ENCODE results near the gene PRKCE.

DNA sequence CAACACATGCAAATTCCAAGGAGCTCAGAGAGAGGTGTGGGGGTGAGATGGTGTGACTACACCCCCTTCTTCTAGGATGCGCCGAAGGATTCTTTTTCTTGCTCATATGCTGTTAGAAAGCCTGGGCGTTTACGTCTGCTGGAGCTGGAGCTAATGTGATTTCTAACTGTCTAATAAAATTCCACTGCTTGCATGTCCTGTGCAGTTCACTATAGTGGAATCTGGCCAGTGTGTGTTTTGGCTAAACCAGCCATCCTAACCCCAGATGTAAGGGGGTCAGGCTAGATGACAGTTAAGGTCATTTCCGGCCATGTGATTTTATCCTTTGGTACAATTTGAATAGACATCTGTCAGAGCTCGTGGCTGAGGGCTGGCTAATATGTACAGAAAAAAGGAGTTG is 194.1 kb downstream of the PRKCE start:
- TF ChIP-seq, protein P1, sequence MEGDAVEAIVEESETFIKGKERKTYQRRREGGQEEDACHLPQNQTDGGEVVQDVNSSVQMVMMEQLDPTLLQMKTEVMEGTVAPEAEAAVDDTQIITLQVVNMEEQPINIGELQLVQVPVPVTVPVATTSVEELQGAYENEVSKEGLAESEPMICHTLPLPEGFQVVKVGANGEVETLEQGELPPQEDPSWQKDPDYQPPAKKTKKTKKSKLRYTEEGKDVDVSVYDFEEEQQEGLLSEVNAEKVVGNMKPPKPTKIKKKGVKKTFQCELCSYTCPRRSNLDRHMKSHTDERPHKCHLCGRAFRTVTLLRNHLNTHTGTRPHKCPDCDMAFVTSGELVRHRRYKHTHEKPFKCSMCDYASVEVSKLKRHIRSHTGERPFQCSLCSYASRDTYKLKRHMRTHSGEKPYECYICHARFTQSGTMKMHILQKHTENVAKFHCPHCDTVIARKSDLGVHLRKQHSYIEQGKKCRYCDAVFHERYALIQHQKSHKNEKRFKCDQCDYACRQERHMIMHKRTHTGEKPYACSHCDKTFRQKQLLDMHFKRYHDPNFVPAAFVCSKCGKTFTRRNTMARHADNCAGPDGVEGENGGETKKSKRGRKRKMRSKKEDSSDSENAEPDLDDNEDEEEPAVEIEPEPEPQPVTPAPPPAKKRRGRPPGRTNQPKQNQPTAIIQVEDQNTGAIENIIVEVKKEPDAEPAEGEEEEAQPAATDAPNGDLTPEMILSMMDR (IDR thresholded peaks at IDR 0.05; ENCODE audit: extremely low read depth in 1 of 2, insufficient read depth in 1 of 2, low read depth in 1 of 2, low read length in 2 of 2), result no peak
- TF ChIP-seq EZH2 (IDR thresholded peaks at IDR 0.05; ENCODE audit: borderline replicate concordance, low read depth, low read length, severe bottlenecking), result no peak
- TF ChIP-seq JUN (IDR thresholded peaks at IDR 0.05; ENCODE audit: borderline replicate concordance, insufficient read depth, insufficient read length, low read depth), result no peak
- no peak for TF ChIP-seq POLR2A (IDR thresholded peaks at IDR 0.05; ENCODE audit: low read depth, low read length)
- TF ChIP-seq POLR2AphosphoS5 (IDR thresholded peaks at IDR 0.05; ENCODE audit: insufficient read depth, low read depth, low read length), result no peak
